Inferior parietal cortex (tissue), 1 donor: ENCODE data around the gene LMTK2.

Source experiments
- DNase-seq: peaks from one replicate; pipeline ENCODE4 v3.0.0-alpha.2; 2016; ENCODE audit errors: extremely low spot score

The LMTK2 gene

DNA sequence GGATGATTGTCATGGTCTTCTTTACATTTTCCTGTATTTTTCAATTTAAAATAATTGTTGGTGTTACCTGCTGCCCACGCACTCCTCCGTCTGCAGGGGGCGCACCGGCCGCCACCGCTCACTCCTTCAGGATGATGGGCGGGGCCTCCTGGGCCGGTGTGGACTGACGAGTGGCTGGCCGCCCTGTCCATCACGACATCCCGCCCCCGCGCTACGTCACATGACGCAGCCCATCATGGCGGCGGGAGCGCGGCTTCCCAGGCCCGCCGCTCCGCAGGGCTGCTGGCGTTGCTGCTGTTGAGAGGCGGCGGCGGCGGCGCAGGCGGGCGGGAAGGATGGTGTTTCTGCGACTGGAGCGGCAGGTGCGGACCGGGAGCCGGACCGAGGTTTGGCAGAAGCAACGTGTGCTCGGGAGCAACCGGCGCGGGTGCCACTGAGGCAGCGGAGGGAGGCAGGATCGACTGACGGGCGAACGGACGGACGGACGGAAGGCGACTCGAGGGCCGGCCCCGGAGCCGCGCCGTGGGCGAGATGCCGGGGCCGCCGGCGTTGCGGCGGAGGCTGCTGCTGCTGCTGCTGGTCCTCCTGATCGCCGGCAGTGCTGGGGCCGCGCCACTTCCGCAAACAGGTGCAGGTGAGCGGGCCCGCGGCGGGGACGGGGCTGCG is at the start of gene LMTK2:
Gene LMTK2 (plus strand): TSS at position 216 of the 666 bp plus-strand sequence. CDS start 316 bp downstream, at position 532.
- DNase-seq: peak; percentile 93

DNA sequence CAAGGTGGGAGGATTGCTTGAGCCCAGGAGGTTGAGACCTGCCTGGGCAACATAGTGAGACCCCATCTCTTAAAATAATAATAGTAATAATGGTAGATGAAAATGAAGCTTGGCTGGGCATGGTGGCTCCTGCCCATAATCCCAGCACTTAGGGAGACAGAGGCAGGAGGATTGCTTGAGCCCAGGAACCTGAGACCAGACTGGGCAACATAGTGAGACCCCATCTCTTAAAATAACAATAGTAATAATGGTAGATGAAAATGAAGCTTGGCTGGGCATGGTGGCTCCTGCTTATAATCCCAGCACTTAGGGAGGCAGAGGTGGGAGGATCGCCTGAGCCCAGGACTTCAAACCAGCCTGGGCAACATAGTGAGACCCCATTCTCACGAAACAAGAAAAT is 49.5 kb upstream of the LMTK2 start:
- DNase-seq: no peak

DNA sequence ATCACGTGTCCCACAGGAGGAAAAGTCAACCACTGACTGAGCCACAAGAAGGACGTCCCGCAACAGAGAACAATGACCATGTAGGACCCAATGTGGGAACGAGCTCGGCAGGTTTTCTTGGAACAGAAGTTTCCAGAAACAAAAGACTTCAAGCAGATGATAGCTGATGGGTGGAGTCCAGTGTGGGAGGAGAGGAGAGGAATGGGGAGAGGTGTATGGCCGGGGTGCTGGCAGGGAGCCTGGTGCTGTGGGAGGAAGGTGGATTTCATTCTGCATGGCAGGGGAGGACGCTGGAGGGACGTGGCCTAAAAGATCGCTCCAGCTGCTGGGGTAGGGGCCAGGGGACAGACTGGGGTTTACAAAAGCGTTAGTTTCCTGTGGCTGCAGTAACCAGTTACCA is 48.5 kb upstream of the LMTK2 start:
- DNase-seq: no peak

DNA sequence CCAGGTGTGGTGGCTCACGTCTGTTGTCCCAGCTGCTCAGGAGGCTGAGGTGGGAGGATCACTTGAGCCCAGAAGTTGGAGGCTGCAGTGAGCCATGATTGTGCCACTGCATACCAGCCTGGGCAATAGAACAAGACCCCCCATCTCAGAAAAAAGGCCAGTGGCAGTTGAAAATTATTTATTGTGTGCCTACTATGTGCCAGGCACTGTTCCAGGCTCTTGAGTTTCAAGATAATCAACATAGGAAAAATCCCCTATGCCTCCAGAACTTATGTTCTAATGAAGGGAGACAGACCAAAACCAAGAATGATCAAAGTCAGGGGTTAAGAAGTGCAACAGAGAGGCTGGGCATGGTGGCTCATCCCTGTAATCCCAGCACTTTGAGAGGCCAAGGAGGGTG is 42.4 kb upstream of the LMTK2 start:
- DNase-seq: no peak

DNA sequence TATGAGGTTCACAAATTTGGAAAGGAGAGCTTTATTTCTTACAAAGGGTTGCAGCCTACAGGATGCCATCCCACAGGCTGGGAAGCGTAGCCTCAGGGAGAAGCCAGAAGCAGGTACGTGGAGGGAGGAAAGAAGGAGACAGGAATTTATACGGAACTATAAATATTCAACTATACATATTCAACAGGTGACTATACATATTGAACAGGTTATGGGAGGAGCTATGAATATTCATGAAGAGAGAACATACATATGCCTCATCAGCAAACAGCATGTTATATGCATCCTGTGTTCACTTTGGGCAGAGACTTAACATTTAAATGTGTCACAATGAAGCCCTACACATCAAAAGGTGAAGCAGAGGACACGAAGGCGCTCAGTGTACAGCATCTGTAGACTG is 40.5 kb upstream of the LMTK2 start:
- no peak for DNase-seq

DNA sequence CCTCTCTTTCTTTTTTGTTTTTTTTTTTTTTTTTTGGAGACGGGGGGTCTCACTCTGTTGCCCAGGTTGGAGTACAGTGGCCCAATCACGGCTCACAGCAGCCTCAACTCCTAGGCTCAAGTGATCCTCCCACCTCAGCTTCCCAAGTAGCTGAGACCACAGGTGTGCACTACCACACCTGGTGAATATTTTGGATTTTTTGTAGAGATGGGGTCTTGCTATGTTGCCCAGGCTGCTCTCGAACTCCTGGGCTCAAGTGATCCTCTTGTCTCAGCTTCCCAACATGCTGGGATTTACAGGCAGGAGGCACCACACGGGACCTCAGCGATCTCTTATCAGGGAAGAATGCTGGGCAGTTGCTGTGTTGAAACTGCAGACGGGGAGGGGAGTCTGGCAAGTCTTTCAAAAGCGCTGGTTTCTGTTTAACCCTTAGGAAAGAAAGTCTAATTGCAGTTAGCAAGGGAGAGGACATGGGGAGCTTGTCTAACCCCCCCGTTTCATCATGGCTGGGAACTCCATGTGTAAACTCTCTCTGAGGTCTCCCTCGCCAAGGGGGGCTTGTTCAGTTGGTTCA is 39.6 kb upstream of the LMTK2 start:
- DNase-seq: no peak

DNA sequence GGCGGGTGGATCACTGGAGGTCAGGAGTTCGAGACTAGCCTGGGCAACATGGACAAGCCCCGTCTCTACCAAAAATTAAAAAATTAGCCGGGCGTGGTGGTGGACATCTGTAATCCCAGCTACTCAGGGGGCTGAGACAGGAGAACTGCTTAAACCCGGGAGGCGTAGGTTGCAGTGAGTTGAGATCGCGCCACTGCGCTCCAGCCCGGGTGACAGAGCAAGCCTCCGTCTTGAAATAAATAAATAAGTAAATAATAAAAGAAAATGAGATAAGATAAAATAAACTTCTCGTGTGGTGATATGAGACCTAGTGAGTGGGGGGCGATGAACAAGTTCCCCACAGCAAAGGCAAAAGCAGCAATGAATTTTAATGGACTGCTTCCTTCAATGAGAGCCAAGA is 33.6 kb upstream of the LMTK2 start:
- no peak for DNase-seq

DNA sequence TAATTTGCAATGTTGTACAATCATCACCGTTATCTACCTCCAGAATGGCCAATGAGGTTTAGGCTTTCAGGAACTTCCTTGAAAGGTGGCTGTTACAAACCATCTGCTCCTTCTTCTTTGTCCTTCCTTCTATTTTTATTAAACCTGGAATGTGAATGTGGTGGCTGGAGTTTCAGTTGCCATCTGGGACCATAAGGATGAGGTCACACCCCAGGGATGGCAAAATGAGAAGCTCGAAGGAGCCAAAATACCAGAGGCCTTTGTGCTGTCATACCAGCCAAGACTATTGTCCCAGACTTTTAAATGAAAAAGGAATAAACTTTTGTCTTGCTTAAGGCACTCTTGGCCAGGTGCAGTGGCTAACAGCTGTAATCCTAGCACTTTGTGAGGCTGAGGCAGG is 30.9 kb upstream of the LMTK2 start:
- no peak for DNase-seq

DNA sequence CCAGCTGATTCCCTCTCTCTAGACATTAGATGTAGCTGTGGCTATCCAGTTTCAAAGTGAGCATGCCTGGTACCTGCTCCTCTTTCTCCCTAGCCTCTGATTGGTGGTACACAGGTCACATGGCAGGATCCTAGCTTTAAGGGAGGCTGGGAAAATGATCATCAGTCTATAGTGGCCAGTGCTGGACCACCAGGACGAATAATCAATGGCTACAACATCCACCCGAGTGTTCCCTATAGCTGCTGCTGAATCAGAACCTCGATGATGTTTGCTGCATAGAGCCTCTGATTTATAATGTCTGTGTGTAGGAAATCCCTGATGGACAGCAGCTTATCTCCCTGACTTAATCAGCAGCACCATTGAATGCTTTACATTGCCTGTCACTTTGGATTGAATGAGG is 28.9 kb upstream of the LMTK2 start:
- DNase-seq: no peak

DNA sequence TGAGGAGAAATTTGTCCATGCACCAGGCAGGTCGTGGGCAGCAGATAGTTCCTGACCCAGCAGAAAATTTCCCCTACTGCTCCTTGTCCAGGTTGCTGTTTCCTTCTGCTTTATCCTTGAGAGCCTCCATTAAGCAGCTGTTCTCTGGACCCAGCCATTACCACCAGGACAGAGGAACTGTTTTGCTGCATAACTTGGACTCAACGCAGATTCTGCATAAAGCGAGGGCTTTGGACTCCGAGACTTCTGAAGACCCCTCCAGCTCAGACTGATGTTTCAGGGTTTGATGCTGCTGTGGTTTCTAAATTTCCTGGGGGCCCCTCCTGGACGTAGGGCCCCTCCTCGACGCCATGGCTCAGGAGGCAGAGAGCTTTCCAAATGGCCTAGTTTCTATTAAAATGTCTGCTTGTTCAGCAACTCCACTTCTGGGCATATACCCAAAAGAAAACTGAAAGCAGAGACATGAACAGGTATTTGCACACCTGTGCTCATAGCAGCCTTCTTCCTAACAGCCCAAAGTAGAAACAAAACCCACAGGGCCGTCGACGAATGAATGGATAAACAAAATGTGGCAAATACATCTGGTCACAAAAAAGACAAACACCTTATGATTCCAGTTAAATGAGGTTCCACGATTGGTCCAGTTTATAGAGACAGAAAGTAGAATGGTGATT is 28.3 kb upstream of the LMTK2 start:
- no peak for DNase-seq

DNA sequence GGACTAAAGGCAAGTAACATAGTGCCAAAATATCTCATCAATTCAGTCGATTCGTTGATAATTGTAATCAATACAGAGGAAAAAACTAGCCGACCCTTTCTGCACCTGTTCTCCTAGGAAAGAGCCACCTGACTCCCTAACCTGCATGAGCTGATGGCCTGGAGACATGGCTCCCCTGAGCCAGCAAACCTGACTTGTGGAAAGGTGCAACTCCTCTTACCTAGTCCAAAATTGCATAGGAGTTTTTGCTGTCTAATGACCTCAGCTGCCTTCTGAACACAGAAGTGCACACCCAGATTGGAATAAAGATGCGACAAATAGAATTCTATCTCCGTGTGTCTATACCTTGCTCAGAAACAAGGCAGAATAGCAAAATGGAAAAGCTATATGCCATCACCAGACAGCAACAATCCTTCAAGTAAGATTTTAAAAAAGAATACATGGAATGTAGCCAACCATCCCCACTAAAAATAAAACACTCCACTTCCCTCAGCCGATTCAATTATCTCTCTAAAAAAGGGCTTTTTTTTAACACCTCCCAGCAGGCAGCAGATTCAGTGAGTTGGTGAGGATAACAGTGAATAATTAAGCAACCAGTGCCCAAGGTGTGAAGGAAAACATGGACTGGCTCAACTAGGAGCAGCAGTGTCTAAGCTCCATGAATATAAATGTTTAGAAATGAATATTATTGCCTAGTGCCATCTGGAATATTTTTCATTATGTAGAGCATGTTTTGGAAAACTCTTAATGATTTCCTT is 26.6 kb upstream of the LMTK2 start:
- peak; percentile 66 for DNase-seq

DNA sequence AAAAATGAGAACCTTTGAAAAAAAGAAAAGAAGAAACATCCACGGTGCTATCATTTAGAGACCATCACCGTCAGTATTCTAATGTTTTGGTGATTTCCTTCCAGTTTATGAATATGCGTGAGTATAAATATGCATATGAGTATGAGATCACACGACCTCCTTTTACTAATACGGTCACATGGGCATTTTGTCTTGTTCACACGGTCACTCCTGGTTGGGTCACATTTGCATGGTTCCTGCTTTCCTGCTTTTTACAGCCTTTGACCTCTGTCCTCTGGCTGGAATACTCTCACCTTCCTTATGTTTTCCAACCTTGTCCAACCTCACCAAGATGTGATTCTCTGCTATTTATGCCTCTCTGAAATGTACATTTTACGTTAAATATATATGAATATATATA is 25.3 kb upstream of the LMTK2 start:
- no peak for DNase-seq

DNA sequence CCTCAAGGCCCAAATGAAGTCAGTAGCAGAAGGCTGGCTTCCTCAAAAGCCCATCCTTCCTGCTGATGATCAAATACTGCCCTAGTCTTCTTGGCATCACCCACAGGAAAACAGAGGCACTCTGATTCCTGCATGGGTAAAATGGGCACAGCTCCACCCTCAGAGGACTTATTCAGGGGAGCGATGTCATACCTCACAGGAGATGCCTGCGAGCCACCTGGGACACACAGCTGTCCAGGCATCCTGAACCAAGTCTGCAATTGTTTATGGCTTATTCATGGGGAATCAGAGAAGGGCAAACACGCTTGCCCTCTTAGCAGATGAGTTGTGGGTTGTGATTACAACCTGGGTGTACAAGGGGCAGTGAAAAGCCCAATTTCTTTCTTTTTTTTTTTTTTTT is 22.0 kb upstream of the LMTK2 start:
- DNase-seq: no peak

DNA sequence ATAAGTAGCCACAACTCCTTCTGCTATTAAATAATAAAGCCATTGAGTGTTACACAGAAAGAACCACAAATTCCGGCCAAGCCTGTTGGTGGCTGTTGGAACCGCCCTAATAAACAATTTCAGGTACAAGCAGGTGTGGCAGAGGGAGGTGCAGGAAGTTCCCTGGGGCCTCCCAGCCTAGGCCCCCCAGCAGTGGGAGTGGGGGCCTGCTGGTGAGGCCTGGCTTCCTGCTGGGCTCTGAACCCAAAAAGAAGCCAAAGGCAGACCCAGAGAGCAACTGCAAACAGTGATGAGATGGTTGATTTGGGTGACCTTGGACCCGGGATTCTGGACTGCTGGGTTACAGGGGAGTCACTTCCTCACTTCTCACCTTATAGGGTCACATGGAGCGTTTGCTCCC is 21.0 kb upstream of the LMTK2 start:
- no peak for DNase-seq

DNA sequence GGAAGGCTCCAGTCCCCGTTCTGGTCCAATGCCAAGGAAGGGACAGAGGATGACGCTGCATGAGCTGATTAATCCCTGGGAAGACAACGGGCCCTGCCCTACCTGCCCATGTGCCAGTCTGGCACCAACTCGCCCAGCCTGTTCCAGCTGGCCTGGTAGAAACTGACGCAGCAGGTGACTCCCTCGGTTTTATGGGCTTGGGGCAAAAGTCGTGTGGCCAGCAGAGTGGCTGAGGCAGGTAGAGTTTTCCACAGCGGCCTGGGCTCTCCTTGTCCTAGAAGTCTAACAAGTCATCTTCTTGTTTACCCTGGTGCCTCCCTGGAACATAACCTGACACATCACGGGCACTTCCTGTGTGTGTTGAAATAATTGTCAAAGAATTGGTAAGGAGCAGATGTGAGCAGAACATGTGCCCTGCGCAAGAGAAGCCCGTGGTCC is 20.4 kb upstream of the LMTK2 start:
- DNase-seq: no peak

DNA sequence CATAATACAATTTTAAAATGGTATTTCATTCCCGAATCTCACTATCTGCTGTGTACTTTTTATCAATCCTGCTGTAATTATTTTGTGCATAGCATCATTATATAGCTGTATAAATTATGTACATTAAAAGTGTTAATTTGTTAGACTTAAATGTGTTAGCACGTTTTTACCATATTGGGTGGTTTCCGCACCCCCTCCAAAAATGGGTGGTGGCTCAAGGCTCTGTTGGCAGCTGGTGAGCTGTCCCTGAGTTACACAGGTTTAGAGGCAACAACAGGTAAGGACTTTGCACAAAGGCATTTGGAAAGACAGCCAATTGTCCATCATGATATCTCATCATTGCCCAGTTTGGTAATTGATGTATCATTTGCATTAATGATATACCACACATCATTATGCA is 18.6 kb upstream of the LMTK2 start:
- DNase-seq: no peak

DNA sequence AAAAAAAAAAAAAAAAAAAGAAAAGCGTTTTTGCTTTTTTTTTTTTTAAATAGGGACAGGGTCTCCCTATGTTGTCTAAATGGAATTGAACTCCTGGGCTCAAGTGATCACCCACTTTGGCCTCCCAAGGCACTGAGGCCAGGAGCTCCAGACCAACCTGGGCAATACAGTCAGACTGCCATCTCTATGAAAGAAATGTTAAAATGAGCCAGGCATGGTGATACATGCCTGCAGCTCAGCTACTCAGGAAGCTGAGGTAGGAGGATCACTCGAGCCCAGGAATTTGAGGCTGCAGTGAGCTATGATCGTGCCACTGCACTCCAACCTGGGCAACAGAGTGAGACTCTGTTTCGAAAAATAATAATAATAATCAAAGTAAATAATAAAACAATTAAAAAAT is 16.5 kb upstream of the LMTK2 start:
- no peak for DNase-seq

DNA sequence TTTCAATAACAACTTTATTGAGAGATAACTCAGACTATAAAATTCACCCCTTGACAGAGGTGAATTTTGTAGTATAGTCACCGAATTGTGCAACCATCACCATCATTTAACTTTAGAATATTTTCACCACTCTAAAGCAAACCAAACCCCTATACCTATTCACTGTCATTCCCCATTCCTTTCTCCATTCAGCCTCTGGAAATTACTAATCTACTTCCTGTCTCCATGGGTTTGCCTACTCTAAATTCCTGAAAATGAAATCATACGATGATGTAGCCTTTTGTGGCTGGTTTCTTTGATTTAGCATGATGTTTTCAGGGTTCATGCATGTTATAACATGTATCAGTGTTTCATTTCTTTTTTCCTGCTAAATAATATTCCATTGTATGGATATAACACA is 15.6 kb upstream of the LMTK2 start:
- no peak for DNase-seq

DNA sequence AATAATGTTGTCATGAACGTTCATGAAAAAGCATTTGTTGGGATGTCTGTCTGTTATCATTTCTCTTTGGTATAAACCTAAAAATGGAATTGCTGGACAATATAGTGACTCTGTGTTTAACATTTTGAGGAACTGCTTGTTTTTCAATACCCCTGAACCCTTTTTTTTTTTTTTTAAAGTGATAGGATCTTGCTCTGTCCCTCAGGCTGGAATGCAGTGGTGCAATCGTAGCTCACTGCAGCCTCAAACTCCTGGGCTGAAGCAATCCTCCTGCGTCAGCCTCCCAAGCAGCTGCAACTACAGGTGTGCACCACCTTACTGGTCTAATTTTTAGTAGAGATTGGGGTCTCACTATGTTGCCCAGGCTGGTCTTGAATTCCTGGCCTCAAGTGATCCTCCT is 15.1 kb upstream of the LMTK2 start:
- no peak for DNase-seq

DNA sequence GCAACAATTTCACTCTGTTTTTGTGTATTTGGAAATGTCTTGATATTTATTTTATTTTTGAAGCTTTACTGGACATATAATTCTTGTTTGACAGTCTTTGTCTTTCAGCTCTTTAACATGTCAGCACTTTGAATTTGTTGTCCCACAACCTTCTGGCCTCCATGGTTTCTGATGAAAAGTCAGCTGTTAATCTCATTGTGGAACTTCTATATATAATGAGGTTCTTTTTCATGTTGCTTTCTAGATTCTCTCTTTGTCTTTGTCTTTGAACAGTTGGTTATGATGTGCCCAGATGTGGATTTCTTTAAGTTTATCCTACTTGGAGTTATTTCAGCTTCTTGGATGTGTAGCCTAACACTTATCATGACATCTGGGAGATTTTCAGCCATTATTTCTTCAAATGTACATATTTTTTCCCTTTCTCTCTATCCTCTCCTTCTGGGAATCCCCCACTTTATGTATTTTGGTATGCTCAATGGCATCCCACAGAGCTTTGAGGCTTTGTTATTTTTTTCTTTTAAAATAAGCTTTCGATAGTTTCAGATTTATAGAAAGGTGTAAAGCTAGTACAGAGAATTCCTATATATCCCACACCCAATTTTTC is 9.5 kb upstream of the LMTK2 start:
- no peak for DNase-seq

DNA sequence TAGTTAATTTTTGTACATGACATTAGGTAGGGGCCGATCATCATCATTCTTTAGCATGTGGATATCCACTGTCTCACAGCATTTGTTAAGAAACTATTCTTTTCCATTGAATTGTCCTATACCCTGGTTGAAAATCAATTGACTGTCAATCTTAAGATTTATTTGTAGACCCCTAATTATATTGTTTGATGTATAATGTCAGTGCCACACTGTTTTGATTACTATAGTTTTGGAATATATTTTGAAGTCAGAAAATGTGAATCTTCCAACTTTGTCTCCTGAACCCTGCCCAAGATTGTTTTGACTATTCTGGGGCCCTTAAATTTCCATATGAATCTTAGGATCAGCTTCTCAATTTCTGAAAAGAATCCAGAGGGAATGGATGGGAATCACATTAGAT is 6.6 kb upstream of the LMTK2 start:
- DNase-seq: no peak

DNA sequence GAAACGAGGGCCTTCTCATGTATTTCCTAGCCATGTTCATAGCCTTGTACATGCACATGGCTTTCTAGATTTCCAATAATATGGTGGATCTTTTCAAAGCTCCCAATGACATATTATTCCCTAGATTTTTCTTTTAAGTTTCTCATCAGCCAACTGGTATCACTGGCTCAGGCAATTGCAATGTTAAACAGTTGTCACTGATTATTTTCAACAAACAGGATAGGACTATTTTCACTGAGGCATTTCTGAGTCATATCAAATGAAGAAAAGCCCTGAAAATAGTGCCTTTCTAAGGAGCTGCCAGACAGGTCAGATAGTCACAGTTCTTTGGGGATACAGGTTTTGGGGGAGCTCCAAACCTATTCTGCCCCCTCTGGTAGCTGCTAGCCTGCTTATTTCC is 4.5 kb upstream of the LMTK2 start:
- no peak for DNase-seq
